Metanephros (tissue), 2 donors: Measurements from ENCODE around the gene AKR1A1. TPM values are rescaled to one million over a fixed set of nuclear protein-coding genes. Genes with fewer than 3 reads are reported as not detected.

Experiments
- small RNA-seq: library from RNA; depleted of rRNA; stranded (forward); fragments of <200 nt; gene quantifications from one replicate; pipeline ENCODE3, GENCODE V24; 2014; ENCODE audit warnings: low replicate concordance
- total RNA-seq: library from RNA; depleted of rRNA; stranded (reverse); fragments of >200 nt; gene quantifications from one replicate; pipeline ENCODE4 v1.2.3, GENCODE V29; 2014

Gene AKR1A1
- total RNA-seq: 95.3 TPM

DNA sequence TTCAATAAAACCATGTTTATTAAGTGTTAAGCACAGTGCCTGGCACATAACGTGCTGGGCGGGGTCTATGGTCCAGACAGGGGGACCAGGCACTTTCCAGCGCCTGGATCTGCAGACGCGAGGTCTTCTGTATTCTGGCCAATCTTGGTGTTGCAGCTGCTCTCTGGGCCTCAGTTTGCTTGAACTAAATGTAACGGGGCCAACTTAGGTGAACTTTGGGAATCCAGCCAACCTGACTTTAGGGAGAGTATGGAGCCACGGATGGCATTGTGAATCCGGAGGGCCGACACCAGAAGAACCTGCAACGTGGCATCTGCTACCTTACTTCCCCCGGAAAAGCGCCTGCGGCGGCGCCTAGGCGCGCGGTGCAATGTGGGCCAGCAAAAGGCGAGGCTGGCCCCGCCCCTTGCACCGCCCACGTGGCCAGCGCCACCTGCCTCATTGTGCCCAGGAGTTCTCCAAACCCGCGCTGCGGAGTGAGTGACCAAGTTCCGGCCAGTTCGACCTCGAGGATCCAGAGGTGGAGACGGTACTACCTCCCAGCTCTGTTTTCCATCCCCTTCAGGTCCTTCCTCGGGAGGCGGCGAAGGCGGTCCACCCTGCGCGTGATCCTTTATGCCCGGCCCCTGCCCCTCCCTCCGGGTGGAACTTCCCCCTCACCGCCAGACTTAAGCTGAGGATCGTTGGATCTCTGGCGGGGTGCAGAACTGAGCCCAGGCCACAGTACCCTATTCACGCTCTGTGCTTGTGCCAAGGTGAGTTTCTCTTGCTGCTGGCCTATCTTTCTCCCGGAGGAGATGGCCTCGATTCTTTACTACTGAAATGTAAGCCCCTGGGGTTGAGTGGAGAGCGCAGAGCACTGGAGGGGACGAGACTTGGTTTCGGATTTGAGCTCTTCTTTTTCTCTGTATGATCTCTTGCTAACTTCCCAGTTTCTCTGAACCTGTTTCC is at the start of gene AKR1A1:
AKR1A1 (plus strand) TSS at position 426 of the 951 bp plus-strand sequence. CDS start 10,969 bp downstream, outside the sequence.

DNA sequence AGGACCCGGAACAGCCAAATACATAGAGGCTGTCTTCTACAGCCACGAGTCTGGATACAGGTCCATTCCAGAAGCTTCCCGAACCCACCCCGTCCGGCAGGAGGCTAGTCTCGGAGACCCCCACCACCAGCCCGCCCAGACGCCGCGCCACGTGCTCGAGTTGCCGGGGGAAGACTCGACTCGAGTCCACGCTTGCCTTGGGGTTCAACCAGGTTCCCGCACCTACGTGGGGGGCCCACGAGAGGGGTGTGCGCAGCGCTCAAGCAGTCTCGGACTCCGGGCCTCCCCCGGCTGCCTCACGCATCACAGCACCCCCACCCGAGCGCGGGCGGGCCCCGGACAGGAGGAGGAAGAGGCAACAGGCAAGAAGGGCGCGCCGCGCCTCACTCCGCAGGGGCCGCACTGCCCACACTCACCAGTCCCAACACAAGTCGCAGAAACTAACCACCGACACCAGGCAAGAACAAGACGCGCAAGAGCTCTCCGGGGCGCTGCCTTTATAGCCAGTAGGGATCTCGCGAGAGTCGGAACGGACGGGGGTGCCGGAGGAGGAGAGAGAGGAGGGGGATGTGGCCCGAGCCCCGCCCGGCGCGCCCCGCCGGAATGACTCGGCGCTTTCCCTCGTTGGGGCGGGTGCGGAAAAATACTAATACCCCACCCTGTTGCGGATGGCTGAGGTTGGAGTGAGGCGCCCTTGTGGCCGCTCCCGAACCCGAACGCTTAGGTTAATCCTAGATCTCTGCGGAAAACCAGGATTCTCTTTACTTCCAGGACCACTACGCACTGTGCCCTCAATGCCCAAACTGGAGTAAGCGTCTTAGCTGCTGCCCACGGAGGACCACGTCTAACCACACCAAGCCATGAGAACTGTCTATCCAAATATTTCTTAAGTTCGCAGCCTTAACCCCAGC is 29.0 kb upstream of the AKR1A1 start, which contains the start of gene PRDX1:
PRDX1 (minus strand) TSS at position 472 of the 911 bp plus-strand sequence. CDS start 2,841 bp downstream, outside the sequence.

DNA sequence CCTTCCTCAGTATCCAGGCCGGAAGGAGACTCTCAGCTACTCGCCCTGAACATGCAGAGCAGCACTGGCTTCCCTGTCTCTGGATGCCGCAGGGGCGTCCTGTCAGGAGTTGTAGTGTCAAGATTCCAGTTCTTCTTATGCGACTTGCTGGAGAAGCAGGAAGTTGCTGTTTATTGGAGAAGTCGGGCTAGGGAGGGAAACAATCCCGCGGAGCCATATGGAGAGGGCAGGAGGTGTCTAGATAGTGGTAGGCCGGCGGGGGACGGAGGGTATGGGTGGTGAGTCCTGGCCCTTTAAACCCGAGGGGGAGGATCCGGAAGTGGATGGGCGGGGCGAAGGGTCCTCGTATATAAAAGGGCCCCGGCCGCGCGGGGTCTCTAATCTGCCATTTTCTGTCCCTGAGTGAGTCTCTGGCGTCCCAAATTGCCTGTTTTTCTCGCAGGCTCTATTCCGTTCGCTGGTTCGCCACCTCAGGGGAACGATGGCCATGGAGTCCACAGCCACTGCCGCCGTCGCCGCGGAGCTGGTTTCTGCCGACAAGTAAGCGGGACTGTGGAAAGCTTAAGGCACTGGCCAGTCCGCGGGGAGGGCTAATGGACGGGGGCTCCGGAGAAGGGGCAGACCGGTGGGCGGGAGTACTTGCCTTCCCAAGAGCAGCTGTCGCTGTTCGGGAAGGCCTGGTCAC is 33.2 kb downstream of the AKR1A1 start, which contains the start of gene NASP:
NASP (plus strand) TSS at position 376 of the 685 bp plus-strand sequence; CDS start at position 482, 106 bp downstream.

Small RNAs within 50 kb of the gene (small RNA-seq; reads per million reads assigned to genes)
- gene AL355480.1 (not detected), gene AL355480.2 (not detected), gene AL355480.3 (not detected), gene AL355480.4 (not detected)

Other genes with a start within 250 kb of the AKR1A1 start
- 5.8 TPM for gene HPDL, start 223.9 kb upstream of the AKR1A1 start, total RNA-seq
- gene TOE1, start 210.7 kb upstream of the AKR1A1 start, total RNA-seq: 9.9 TPM
- gene MUTYH, start 210.4 kb upstream of the AKR1A1 start, total RNA-seq: 29.0 TPM
- gene TESK2, start 59.7 kb upstream of the AKR1A1 start, total RNA-seq: 8.4 TPM
- 0.88 TPM for gene CCDC163, start 50.8 kb upstream of the AKR1A1 start, total RNA-seq
- gene MMACHC, start 50.5 kb upstream of the AKR1A1 start, total RNA-seq: 5.0 TPM
- gene PRDX1, start 28.9 kb upstream of the AKR1A1 start, total RNA-seq: 185 TPM
- 97.0 TPM for gene NASP, start 33.2 kb downstream of the AKR1A1 start, total RNA-seq
- 0.99 TPM for gene CCDC17, start 73.2 kb downstream of the AKR1A1 start, total RNA-seq
- 111 TPM for gene GPBP1L1, start 135.7 kb downstream of the AKR1A1 start, total RNA-seq
- 22.2 TPM for gene TMEM69, start 137.4 kb downstream of the AKR1A1 start, total RNA-seq
- gene IPP, start 199.8 kb downstream of the AKR1A1 start, total RNA-seq: 16.5 TPM